Forelimb muscle (tissue), 1 donor: ENCODE data around the gene RGS19. TPM values are rescaled to one million over a fixed set of nuclear protein-coding genes. Genes with fewer than 3 reads are reported as not detected.

ENCODE experiments used
- DNase-seq: peaks from one replicate; pipeline ENCODE4 v3.0.0-alpha.2; 2013; ENCODE audit warnings: low read depth
- polyA plus RNA-seq: library from polyadenylated mRNA; unstranded; fragments of 120-200 nt; gene quantifications from one replicate; pipeline ENCODE4 v1.2.1, GENCODE V29; 2013; ENCODE audit not compliant: insufficient read length

The RGS19 gene
- polyA plus RNA-seq, 1 donor: 4.7 TPM

GRCh38 chr20:64035933-64036345 is 43.4 kb downstream of the RGS19 start, which contains the start of gene C20orf204:
TSS of gene C20orf204 (plus strand) at chr20:64036182. CDS start at chr20:64036324, 142 bp downstream.
- DNase-seq: no peak

DNA sequence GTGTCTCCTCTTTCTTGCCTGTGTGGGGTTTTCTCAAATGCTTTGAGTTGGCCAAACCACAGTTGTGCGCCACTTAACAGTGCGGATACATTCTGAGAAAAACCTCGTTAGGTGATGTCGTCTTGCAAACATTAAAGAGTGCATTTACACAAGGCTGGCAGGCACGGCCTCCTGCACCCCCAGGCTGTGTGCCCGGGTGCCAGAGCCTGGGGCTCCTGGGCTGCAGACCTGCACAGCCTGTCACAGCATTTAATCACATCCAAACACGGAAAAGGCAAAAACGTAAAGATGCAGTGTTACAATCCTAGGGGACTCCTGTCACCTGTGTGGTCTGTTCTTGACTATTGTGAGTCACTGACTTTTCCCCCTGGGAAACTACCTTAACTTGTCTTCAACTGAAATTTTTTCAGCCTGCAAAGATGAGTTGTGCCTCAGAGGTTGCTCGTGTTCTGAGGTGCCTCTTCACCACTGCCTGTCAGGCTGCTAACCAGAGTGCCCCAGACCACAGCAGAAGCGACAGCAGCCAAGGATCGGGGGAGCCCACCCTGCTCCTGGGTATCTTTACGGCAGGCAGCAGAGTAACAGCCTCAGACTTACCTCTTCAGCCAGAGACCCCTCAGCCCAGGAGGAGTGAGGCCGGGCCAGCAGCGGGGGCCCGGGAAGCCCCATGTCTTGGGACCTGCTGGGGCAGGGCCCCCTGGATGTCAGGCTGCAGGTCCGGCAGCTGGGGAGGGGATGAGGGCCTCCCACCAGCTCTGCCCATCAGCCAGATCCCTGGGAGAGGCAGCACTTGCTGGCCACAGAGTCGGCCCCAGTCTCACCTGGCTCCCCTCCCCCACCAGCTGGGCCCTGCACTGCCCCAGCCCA is 44.0 kb downstream of the RGS19 start:
- no peak for DNase-seq

DNA sequence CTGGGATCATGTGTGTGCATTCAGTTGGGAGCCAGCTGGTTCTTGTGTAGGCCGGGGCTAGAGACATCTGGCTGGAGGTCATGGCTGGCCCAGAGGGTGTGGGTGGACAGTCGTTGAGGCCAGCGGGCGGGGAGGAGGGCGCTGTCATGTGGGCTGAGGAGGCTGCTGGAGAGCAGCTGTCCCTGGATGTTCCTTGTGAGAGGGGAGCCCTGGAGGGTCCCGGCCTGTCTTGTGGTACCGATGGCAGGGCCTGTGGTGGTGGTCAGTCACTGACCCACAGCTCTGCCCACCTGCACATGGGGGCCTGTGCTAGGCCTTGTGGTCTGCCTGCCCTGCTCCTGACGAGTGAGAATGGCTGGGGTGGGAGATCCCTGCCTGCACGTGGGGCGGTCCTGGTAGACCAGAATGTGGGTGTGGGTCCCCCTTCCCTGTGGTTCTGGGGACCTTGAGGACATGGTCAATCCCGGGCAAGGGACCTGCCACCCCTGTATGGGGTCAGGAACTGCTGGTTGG is 45.3 kb downstream of the RGS19 start:
- no peak for DNase-seq

GRCh38 chr20:64032706-64033624 is 46.4 kb downstream of the RGS19 start:
- DNase-seq: no peak

DNA sequence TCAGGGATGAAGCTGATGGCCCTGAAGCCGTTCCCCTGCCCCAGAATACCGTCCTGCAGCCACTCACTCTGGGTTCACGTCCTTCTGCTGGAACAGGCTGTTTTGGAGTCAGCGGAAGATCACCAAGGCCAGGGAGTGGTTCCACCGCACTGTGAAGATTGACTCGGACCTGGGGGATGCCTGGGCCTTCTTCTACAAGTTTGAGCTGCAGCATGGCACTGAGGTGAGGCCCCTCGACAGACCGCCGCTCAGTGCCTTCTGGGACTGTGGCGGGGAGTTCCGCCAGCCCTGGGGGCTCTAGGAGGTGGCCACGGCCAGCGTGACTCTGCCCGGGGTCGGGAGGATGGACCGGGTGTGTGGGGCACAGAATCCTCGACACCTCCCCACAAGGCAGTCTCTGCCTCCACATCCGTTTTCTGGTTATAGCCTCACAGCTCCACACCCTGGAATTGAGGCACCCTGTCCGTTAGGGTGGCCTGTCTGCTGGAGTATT is 47.5 kb downstream of the RGS19 start:
- no peak for DNase-seq

GRCh38 chr20:64030371-64031134 is 48.8 kb downstream of the RGS19 start:
- no peak for DNase-seq

GRCh38 chr20:64029293-64030117 is 49.8 kb downstream of the RGS19 start:
- DNase-seq: no peak

- DNase-seq: no peak
Observed at GRCh38 chr20:64027981-64028685, 51.2 kb downstream of the RGS19 start.

DNA sequence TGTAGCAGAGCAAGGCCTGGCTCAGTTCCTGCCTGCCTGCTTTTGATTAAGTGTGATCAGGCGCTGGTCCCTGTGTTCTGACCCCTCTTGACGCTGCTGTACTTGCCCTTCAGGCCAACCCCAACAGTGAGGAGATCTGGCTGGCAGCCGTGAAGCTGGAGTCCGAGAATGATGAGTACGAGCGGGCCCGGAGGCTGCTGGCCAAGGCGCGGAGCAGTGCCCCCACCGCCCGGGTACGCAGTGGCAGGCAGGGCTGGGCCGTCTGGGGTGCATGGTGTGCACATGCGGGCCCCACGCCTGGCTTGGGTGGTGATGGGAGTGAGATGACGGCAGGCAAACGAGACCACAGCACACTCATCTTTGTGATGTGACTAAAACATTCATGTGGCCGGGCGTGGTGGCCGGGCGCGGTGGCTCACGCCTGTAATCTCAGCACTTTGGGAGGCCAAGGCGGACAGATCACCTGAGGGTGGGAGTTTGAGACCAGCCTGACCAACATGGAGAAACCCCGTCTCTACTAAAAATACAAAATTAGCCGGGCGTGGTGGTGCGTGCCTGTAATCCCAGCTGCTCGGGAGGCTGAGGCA is 53.4 kb downstream of the RGS19 start:
- no peak for DNase-seq

- DNase-seq: no peak
Observed at GRCh38 chr20:64025101-64025825, 54.1 kb downstream of the RGS19 start.

DNA sequence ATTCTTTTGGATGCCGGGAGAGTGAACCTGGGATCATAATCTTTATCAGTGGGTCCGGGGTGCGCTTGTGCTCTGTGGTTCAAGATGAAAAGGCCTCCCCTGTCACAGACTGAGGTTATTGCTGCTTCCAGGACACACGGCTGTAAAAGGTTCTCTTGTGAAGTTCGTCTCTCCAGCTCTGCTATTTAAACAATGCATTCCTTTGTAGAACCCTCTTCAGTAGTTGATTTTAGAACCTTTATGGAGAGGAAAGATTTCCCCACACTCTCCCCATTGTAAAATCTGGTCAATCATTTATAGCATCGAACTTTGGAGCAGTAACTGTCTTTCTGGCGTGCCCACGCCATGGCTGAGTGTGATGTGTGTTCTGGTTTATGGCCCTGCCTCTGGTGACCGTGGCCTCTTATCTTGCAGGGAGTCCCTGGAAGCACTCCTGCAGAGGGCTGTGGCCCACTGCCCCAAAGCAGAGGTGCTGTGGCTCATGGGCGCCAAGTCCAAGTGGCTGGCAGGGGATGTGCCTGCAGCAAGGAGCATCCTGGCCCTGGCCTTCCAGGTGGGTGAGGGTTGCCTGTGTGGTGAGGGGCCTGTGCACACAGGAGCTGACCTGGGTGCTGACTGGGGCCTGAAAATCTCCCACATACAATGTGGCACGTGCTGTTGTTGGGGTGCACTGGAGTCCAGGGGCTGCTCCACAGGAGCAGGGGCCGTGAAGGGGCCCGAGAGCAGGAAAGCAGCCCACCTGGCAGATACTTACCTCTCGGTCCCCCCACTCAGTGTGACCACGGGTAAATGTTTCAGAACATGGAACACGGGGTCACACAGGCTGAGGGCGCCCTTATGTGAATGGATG is 55.0 kb downstream of the RGS19 start:
- no peak for DNase-seq

DNA sequence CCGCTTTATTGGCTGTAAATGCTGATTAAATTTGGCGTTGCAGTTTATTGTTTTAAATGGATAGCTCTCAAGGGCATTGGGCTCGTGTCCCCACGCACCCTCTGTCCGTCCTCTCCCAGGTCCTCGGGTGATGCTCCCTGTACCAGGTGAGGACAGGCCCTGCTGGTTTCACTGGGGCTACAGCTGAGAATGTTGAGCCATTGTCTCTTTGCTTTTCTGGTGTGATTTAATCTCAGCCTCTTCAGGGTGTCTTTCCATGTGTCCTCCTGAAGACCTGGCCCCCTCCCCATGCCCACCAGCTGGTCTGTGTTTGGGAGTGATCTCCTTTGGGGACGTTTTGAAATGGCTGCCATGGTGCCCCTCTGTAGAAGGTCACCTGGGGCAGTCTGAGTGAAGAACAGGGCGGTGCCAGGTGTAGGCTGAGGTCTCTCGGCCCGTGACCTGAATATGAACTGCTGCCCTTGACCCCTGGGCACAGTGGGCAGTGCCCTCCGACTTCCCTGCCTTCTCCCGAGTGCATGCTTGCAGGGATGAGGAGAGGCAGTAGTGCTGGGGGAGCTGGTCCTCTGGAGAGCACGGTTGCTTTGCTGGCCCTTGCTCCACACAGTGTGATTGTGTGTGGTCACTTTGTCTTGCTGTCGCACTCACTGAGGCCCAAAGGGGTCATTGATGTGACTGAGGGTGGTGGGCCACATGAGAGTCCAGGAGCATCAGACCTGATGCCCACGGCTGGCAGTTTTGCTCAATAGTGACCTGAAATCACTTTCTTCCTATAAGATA is 55.8 kb downstream of the RGS19 start:
- DNase-seq: no peak

Other genes starting within 250 kb of the RGS19 start
- gene ZBTB46, start 248.3 kb downstream of the RGS19 start, polyA plus RNA-seq: 18.1 TPM
- not detected for gene ABHD16B, start 218.0 kb downstream of the RGS19 start, polyA plus RNA-seq
- 76.8 TPM for gene TPD52L2, start 214.2 kb downstream of the RGS19 start, polyA plus RNA-seq
- gene DNAJC5, start 184.4 kb downstream of the RGS19 start, polyA plus RNA-seq: 32.6 TPM
- gene UCKL1, start 123.1 kb downstream of the RGS19 start, polyA plus RNA-seq: 48.5 TPM
- 23.0 TPM for gene ZNF512B, start 109.6 kb downstream of the RGS19 start, polyA plus RNA-seq
- gene SAMD10, start 99.9 kb downstream of the RGS19 start, polyA plus RNA-seq: 3.0 TPM
- 55.3 TPM for gene PRPF6, start 98.4 kb downstream of the RGS19 start, polyA plus RNA-seq
- 1.4 TPM for gene C20orf204, start 43.3 kb downstream of the RGS19 start, polyA plus RNA-seq
- gene SOX18, start 29.9 kb downstream of the RGS19 start, polyA plus RNA-seq: 10.8 TPM
- 43.5 TPM for gene TCEA2, start 16.3 kb downstream of the RGS19 start, polyA plus RNA-seq
- gene OPRL1, start 564 bp upstream of the RGS19 start, polyA plus RNA-seq: 1.1 TPM
- 0.18 TPM for gene LKAAEAR1, start 4.9 kb upstream of the RGS19 start, polyA plus RNA-seq
- not detected for gene NPBWR2, start 28.0 kb upstream of the RGS19 start, polyA plus RNA-seq
- 0.13 TPM for gene MYT1, start 84.9 kb upstream of the RGS19 start, polyA plus RNA-seq
- 61.4 TPM for gene PCMTD2, start 176.2 kb upstream of the RGS19 start, polyA plus RNA-seq